Activated naive CD4-positive, alpha-beta T cell treated with anti-CD3 and anti-CD28 coated beads, Interleukin-2, amount 50 U/mL, for 72 hours (primary cell): ENCODE results near the gene NPHP4. TPM values are rescaled to one million over a fixed set of nuclear protein-coding genes. Genes with fewer than 3 reads are reported as not detected.
A peak's percentile ranks its signal among the peaks of the same experiment; 100 is the strongest.

Experiments
- ATAC-seq, 2 donors: fragments of 150-1000 bp; cut with Tn5 transposase; 2 replicates each; pipeline ENCODE4 v1.10.0; 2021; ENCODE audit warnings: mild to moderate bottlenecking in 2 of 2, moderate library complexity in 2 of 2
- DNase-seq, 2 donors: peaks; one replicate each; pipeline ENCODE4 v3.0.0; 2021 to 2022; ENCODE audit warnings: low spot score in 2 of 2
- H3K27ac Mint-ChIP-seq, 2 donors: one replicate each; pipeline ENCODE4 v1.8.0; 2022; ENCODE audit warnings: mild to moderate bottlenecking in 2 of 2, mixed read lengths in 2 of 2
- H3K36me3 Mint-ChIP-seq, 2 donors: one replicate each; pipeline ENCODE4 v1.8.0; 2022; ENCODE audit warnings: mixed read lengths in 2 of 2
- H3K9me3 Mint-ChIP-seq, 2 donors: one replicate each; pipeline ENCODE4 v1.8.0; 2022; ENCODE audit warnings: mixed read lengths in 2 of 2
- total RNA-seq, 2 donors: library from RNA; stranded (reverse); gene quantifications; one replicate each; pipeline ENCODE4 v1.2.3, GENCODE V29; 2022

NPHP4 gene
- total RNA-seq, 2 donors from 2014 or later, result 10.0 to 22.5 TPM

- ATAC-seq (no peak), DNase-seq (no peak)
- Mint-ChIP-seq H3K36me3 (no peaks in the 10 kb centered on the region), H3K9me3 (peaks cover 6% of the 10 kb centered on the region in 2 donors), H3K27ac (peak overlapping the region in 1 of 2 donors; percentile 72)
Observed at GRCh38 chr1:5831600-5832335, 160.5 kb downstream of the NPHP4 start.

GRCh38 chr1:5830771-5831599 lies 161.2 kb downstream of the NPHP4 start:
- Mint-ChIP-seq H3K36me3 (no peaks in the 10 kb centered on the region), H3K9me3 (peaks cover 6% of the 10 kb centered on the region in 2 donors), H3K27ac (no peak overlapping the region)
- ATAC-seq, result no peak
- no peak for DNase-seq

- ATAC-seq, result peak in 1 of 2 donors; percentile 52
- H3K9me3 Mint-ChIP-seq, result peaks cover 6 to 10% of the 10 kb centered on the region in 2 donors
- H3K36me3 Mint-ChIP-seq, result no peaks in the 10 kb centered on the region
- no peak for DNase-seq
- no peak overlapping the region for H3K27ac Mint-ChIP-seq
Observed at GRCh38 chr1:5829414-5829813, 162.8 kb downstream of the NPHP4 start.

GRCh38 chr1:5828308-5828935 lies 163.8 kb downstream of the NPHP4 start:
- DNase-seq, result no peak
- H3K36me3 Mint-ChIP-seq, result no peaks in the 10 kb centered on the region
- ATAC-seq, result no peak
- peaks cover 6 to 10% of the 10 kb centered on the region in 2 donors for H3K9me3 Mint-ChIP-seq
- H3K27ac Mint-ChIP-seq, result no peak overlapping the region

GRCh38 chr1:5827516-5827915 lies 164.7 kb downstream of the NPHP4 start:
- ATAC-seq, result no peak
- DNase-seq, result no peak
- Mint-ChIP-seq H3K36me3 (no peaks in the 10 kb centered on the region), H3K27ac (no peak overlapping the region), H3K9me3 (peaks cover 6 to 10% of the 10 kb centered on the region in 2 donors)

GRCh38 chr1:5826601-5827000 lies 165.6 kb downstream of the NPHP4 start:
- no peak for ATAC-seq
- no peak for DNase-seq
- peaks cover 6 to 10% of the 10 kb centered on the region in 2 donors for H3K9me3 Mint-ChIP-seq
- H3K27ac Mint-ChIP-seq, result no peak overlapping the region
- no peaks in the 10 kb centered on the region for H3K36me3 Mint-ChIP-seq

- H3K36me3 Mint-ChIP-seq, result no peaks in the 10 kb centered on the region
- H3K9me3 Mint-ChIP-seq, result peaks cover 0 to 4% of the 10 kb centered on the region in 2 donors
- no peak overlapping the region for H3K27ac Mint-ChIP-seq
- no peak for ATAC-seq
- no peak for DNase-seq
Observed at GRCh38 chr1:5822726-5823125, 169.5 kb downstream of the NPHP4 start.

- no peak for ATAC-seq
- Mint-ChIP-seq H3K9me3 (peaks cover 0 to 4% of the 10 kb centered on the region in 2 donors), H3K27ac (no peak overlapping the region), H3K36me3 (no peaks in the 10 kb centered on the region)
- no peak for DNase-seq
Observed at GRCh38 chr1:5822266-5822665, 170.0 kb downstream of the NPHP4 start.

- Mint-ChIP-seq H3K9me3 (peaks cover 0 to 4% of the 10 kb centered on the region in 2 donors), H3K36me3 (no peaks in the 10 kb centered on the region), H3K27ac (no peak overlapping the region)
- DNase-seq, result no peak
- no peak for ATAC-seq
Observed at GRCh38 chr1:5821540-5822176, 170.6 kb downstream of the NPHP4 start.

- no peak for ATAC-seq
- Mint-ChIP-seq H3K9me3 (peaks cover 0 to 2% of the 10 kb centered on the region in 2 donors), H3K36me3 (no peaks in the 10 kb centered on the region), H3K27ac (no peak overlapping the region)
- DNase-seq, result no peak
Observed at GRCh38 chr1:5820026-5820421, 172.2 kb downstream of the NPHP4 start.

- no peaks in the 10 kb centered on the region for H3K36me3 Mint-ChIP-seq
- no peak for ATAC-seq
- H3K27ac Mint-ChIP-seq, result no peak overlapping the region
- H3K9me3 Mint-ChIP-seq, result no peaks in the 10 kb centered on the region
- no peak for DNase-seq
Observed at GRCh38 chr1:5819391-5820025, 172.7 kb downstream of the NPHP4 start.

GRCh38 chr1:5818755-5819154 lies 173.5 kb downstream of the NPHP4 start:
- no peaks in the 10 kb centered on the region for H3K36me3 Mint-ChIP-seq
- H3K9me3 Mint-ChIP-seq, result no peaks in the 10 kb centered on the region
- DNase-seq, result no peak
- H3K27ac Mint-ChIP-seq, result no peak overlapping the region
- ATAC-seq, result no peak

GRCh38 chr1:5815716-5816115 lies 176.5 kb downstream of the NPHP4 start:
- DNase-seq, result no peak
- ATAC-seq, result no peak
- Mint-ChIP-seq H3K36me3 (no peaks in the 10 kb centered on the region), H3K9me3 (no peaks in the 10 kb centered on the region), H3K27ac (no peak overlapping the region)

GRCh38 chr1:5815211-5815610 lies 177.0 kb downstream of the NPHP4 start:
- ATAC-seq (no peak), DNase-seq (no peak)
- H3K36me3 Mint-ChIP-seq, result no peaks in the 10 kb centered on the region
- H3K27ac Mint-ChIP-seq, result no peak overlapping the region
- no peaks in the 10 kb centered on the region for H3K9me3 Mint-ChIP-seq

GRCh38 chr1:5814046-5814619 lies 178.1 kb downstream of the NPHP4 start:
- Mint-ChIP-seq H3K9me3 (no peaks in the 10 kb centered on the region), H3K36me3 (no peaks in the 10 kb centered on the region), H3K27ac (no peak overlapping the region)
- no peak for DNase-seq
- ATAC-seq, result no peak

GRCh38 chr1:5813480-5813879 lies 178.7 kb downstream of the NPHP4 start:
- Mint-ChIP-seq H3K36me3 (no peaks in the 10 kb centered on the region), H3K9me3 (no peaks in the 10 kb centered on the region), H3K27ac (no peak overlapping the region)
- ATAC-seq, result no peak
- DNase-seq, result no peak
